PC-9 (cell line): ENCODE measurements around the gene TAF6.

Experiments
- CTCF ChIP-seq: fragments of 200-600 bp; sonication (generic); conservative IDR thresholded peaks from 2 replicates; pipeline ENCODE4 v1.6.1; 2017; ENCODE audit warnings: mixed run types, antibody characterized with exemption, mild to moderate bottlenecking, moderate library complexity
- EZH2 ChIP-seq: fragments of 200-600 bp; sonication (generic); IDR thresholded peaks from 2 replicates; pipeline ENCODE4 v1.8.0; 2017; ENCODE audit warnings: antibody characterized with exemption, low read depth

GRCh38 chr7:100141555-100141949 lies 22.4 kb upstream of the TAF6 start:
- TF ChIP-seq CTCF = no peak
- no peak for TF ChIP-seq EZH2
